ENCODE measurements around the gene MFGE8. TPM values are rescaled to one million over a fixed set of nuclear protein-coding genes. Genes with fewer than 3 reads are reported as not detected.

Gene MFGE8
- total RNA-seq, 1 donor from 2014 or later, result 113 TPM

DNA sequence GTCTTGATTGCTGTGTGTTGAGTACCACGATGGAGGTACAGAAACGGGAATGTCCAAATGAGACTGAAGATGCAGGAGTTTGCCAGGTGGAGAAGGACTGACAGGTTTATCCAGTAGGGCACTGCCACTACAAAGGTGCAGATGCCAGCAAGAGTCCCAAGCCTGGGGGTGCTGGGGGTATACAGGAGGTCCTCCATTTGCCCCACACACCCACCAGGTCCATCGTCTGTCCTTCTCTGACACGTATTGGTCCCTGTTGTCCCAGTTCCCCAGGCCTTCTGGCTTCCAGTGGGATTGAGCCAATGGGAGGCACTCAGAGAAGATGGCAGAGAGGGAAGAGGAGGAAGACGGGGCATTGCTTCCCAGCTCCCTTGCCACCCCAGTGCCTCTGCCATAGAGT is 24.5 kb downstream of the MFGE8 start:
- Mint-ChIP-seq H3K4me1 (peaks cover 6% of the 10 kb centered on the region), H3K9me3 (no peaks in the 10 kb centered on the region), H3K36me3 (ENCODE audit: low read depth) (no peaks in the 10 kb centered on the region), H3K27ac (ENCODE audit: unreplicated experiment) (no peak overlapping the region), H3K27me3 (ENCODE audit: low read depth) (peaks cover 11% of the 10 kb centered on the region), H3K4me3 (no peak overlapping the region)
- no peak for DNase-seq (ENCODE audit: low read depth, low spot score)
- TF ChIP-seq, protein P1, sequence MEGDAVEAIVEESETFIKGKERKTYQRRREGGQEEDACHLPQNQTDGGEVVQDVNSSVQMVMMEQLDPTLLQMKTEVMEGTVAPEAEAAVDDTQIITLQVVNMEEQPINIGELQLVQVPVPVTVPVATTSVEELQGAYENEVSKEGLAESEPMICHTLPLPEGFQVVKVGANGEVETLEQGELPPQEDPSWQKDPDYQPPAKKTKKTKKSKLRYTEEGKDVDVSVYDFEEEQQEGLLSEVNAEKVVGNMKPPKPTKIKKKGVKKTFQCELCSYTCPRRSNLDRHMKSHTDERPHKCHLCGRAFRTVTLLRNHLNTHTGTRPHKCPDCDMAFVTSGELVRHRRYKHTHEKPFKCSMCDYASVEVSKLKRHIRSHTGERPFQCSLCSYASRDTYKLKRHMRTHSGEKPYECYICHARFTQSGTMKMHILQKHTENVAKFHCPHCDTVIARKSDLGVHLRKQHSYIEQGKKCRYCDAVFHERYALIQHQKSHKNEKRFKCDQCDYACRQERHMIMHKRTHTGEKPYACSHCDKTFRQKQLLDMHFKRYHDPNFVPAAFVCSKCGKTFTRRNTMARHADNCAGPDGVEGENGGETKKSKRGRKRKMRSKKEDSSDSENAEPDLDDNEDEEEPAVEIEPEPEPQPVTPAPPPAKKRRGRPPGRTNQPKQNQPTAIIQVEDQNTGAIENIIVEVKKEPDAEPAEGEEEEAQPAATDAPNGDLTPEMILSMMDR (conservative IDR thresholded peaks at IDR 0.05), result no peak

DNA sequence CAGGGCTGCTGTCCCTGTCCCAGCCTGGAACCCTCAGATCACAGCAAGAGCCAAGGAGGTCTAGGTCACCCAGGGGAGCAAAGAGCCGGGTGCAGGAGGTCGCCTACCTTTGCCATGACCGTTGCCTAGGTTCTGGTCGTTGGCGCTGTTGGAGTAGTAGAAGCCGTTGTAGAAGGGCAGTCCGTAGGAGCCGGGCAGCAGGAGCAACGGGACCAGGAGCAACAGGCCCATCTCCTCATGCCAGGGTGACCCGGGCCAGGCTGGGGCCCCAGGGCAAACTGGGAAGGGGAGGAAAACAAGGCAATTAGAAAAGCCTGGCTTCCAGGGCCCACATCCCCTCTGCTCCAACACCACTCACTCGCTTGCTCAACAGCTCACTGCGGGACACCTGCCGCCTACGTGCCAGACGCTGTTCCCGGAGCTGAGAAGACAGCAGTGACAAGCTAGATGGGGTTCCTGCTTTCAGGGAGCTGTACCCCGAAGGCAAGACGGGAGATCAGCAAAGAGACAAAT is 26.1 kb downstream of the MFGE8 start:
- Mint-ChIP-seq H3K9me3 (no peaks in the 10 kb centered on the region), H3K36me3 (ENCODE audit: low read depth) (no peaks in the 10 kb centered on the region), H3K27ac (ENCODE audit: unreplicated experiment) (no peak overlapping the region), H3K27me3 (ENCODE audit: low read depth) (peaks cover 2% of the 10 kb centered on the region), H3K4me1 (peaks cover 6% of the 10 kb centered on the region), H3K4me3 (no peak overlapping the region)
- no peak for DNase-seq (ENCODE audit: low read depth, low spot score)
- TF ChIP-seq, protein P1 (conservative IDR thresholded peaks at IDR 0.05), result no peak

DNA sequence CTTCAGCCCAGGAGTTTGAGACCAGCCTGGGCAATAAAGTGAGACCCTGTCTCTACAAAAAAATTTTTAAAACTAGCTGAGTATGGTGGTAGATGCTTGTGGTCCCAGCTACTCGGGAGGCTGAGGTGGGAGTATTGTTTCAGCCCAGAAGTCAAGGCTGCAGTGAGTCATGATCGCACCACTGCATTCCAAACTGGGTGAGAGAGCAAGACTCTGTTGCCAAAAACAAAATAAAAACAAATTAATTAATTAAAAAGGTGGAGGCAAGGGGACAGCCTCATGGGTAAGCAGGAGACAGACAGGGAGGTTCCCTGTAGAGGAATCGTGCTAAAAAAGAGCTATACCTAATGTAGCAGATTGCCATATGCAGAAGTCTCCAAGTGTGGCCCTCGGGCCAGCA is 30.4 kb downstream of the MFGE8 start:
- Mint-ChIP-seq H3K9me3 (no peaks in the 10 kb centered on the region), H3K4me1 (peaks cover 6% of the 10 kb centered on the region), H3K27me3 (ENCODE audit: low read depth) (no peaks in the 10 kb centered on the region), H3K4me3 (no peak overlapping the region), H3K36me3 (ENCODE audit: low read depth) (no peaks in the 10 kb centered on the region), H3K27ac (ENCODE audit: unreplicated experiment) (no peak overlapping the region)
- no peak for DNase-seq (ENCODE audit: low read depth, low spot score)
- TF ChIP-seq, protein P1 (conservative IDR thresholded peaks at IDR 0.05), result no peak

DNA sequence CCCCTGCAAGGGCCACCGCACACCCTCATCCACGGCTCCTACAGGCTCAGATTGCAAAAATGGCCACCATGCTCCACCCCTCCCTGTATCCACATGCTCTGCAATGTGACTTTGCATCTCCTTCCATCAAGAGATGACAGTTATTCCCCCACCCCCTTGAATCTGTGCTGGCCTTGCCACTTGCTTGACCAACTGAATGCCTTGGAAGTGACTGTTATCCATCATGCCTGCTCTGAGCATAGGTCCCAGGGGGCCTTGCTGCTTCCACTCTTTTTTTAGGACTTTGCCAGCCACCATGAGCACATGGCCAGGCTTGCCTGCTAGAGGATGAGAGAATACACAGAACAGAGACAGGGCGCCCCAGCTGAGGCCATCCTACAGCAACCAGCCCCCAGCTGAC is 31.4 kb downstream of the MFGE8 start:
- Mint-ChIP-seq H3K4me1 (peaks cover 6% of the 10 kb centered on the region), H3K27ac (ENCODE audit: unreplicated experiment) (no peak overlapping the region), H3K9me3 (no peaks in the 10 kb centered on the region), H3K27me3 (ENCODE audit: low read depth) (no peaks in the 10 kb centered on the region), H3K36me3 (ENCODE audit: low read depth) (no peaks in the 10 kb centered on the region), H3K4me3 (no peak overlapping the region)
- TF ChIP-seq, protein P1 (conservative IDR thresholded peaks at IDR 0.05), result no peak
- no peak for DNase-seq (ENCODE audit: low read depth, low spot score)

DNA sequence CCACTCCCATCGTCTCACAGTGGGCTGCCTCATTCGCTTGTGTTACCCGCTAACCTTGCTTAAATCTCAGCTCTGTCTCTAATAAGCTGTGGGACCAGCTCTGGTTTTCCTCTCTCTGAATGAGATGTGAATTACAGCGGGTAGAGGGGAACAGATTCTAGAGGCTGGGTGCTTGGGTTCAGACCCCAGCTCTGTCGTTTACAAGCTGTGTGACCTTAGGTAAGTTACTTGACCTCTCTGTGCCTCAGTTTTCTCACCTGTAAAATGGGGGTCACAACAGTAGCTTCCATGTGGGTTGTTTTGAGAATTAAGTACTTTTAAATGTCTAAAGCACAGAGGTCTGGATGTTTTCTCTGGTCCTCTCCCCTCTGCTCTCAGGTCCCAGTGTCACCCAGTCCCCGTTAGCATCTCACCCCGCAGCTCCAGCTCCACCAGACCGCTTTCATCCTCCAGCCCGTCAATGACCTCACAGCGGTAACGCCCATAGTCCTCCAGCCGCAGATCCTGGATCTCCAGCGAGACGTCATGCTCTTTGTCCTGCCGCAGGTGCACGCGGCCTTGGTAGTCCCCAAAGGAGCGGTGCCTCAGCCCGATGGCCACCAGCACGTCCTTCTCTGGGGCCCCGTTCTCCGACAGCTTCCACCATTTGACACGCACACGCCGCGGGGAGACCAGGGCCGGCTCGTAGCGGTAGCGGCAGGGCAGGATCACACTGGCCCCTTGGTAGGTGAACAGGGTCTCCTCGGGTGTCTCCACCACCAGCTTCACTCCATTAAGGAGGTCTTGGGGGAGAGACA is 32.0 kb downstream of the MFGE8 start:
- H3K4me3 Mint-ChIP-seq, result no peak overlapping the region
- TF ChIP-seq, protein P1 (conservative IDR thresholded peaks at IDR 0.05), result no peak
- peaks cover 6% of the 10 kb centered on the region for H3K4me1 Mint-ChIP-seq
- no peaks in the 10 kb centered on the region for H3K36me3 Mint-ChIP-seq (ENCODE audit: low read depth)
- no peaks in the 10 kb centered on the region for H3K9me3 Mint-ChIP-seq
- H3K27ac Mint-ChIP-seq (ENCODE audit: unreplicated experiment), result peak overlapping the region; percentile 71
- no peak for DNase-seq (ENCODE audit: low read depth, low spot score)
- H3K27me3 Mint-ChIP-seq (ENCODE audit: low read depth), result no peaks in the 10 kb centered on the region

Data from neural crest cell (in vitro differentiated cells).